GM18519 (cell line): ENCODE results near the gene RPUSD3.

ENCODE experiments used
- ATAC-seq: cut with Tn5 transposase; IDR thresholded peaks from one replicate; pipeline ENCODE4 v1.9.1; 2021; ENCODE audit warnings: mild to moderate bottlenecking, moderate library complexity; ENCODE audit not compliant: unreplicated experiment, low FRiP score

RPUSD3 gene

GRCh38 chr3:9837701-9838582 is 5.9 kb downstream of the RPUSD3 start:
- ATAC-seq, result no peak

- no peak for ATAC-seq
Observed at GRCh38 chr3:9834520-9835380, 9.1 kb downstream of the RPUSD3 start.

GRCh38 chr3:9833078-9833477 is 10.7 kb downstream of the RPUSD3 start:
- ATAC-seq, result no peak

GRCh38 chr3:9831253-9831652 is 12.6 kb downstream of the RPUSD3 start:
- ATAC-seq, result no peak

- no peak for ATAC-seq
Observed at GRCh38 chr3:9828801-9829755, 14.7 kb downstream of the RPUSD3 start.

- no peak for ATAC-seq
Observed at GRCh38 chr3:9826815-9827573, 16.8 kb downstream of the RPUSD3 start.

- ATAC-seq, result no peak
Observed at GRCh38 chr3:9825451-9826040, 18.3 kb downstream of the RPUSD3 start.

- no peak for ATAC-seq
Observed at GRCh38 chr3:9820946-9821345, 22.9 kb downstream of the RPUSD3 start.

GRCh38 chr3:9820543-9820942 is 23.3 kb downstream of the RPUSD3 start:
- no peak for ATAC-seq

GRCh38 chr3:9818666-9819335 is 25.0 kb downstream of the RPUSD3 start:
- no peak for ATAC-seq

- no peak for ATAC-seq
Observed at GRCh38 chr3:9817436-9817835, 26.4 kb downstream of the RPUSD3 start.

GRCh38 chr3:9815986-9816385 is 27.8 kb downstream of the RPUSD3 start:
- no peak for ATAC-seq

GRCh38 chr3:9812870-9813483 is 30.8 kb downstream of the RPUSD3 start:
- no peak for ATAC-seq

GRCh38 chr3:9810846-9811245 is 33.0 kb downstream of the RPUSD3 start:
- ATAC-seq, result no peak

GRCh38 chr3:9810433-9810770 is 33.4 kb downstream of the RPUSD3 start:
- no peak for ATAC-seq

- ATAC-seq, result no peak
Observed at GRCh38 chr3:9809615-9810432, 34.0 kb downstream of the RPUSD3 start, which contains the start of gene TTLL3. TTLL3 (plus strand) TSS chr3:9810262; CDS start chr3:9810662, 400 bp downstream.

GRCh38 chr3:9809239-9809614 is 34.6 kb downstream of the RPUSD3 start:
- no peak for ATAC-seq
